SK-N-SH (cell line): Measurements from ENCODE around the gene PPIB. TPM values are rescaled to one million over a fixed set of nuclear protein-coding genes. Genes with fewer than 3 reads are reported as not detected.

Source experiments
- CTCF ChIA-PET: fragments of 300-600, 350-600 bp; formaldehyde crosslinking; extraction: SDS; loops from one replicate; lab custom pipeline; 2021; lab: Yijun Ruan, JAX
- POLR2A ChIA-PET: fragments of 350-600 bp; sonication (Branson Sonifier 250); formaldehyde crosslinking; extraction: SDS; loops from one replicate; lab custom pipeline; 2020; ENCODE audit warnings: antibody characterized with exemption, inconsistent platforms; lab: Yijun Ruan, JAX
- DNase-seq: peaks from one replicate; pipeline ENCODE4 v3.0.0; 2012
- H2AFZ ChIP-seq: fragments of 200-600 bp; sonication (generic); 2 replicates; pipeline ENCODE4 v1.8.1; 2016; ENCODE audit warnings: antibody characterized with exemption, mild to moderate bottlenecking, low read depth
- H3F3A ChIP-seq: fragments of 200-600 bp; sonication (generic); replicated peaks from 2 replicates; pipeline ENCODE3; 2016; ENCODE audit warnings: antibody characterized with exemption, mild to moderate bottlenecking; ENCODE audit not compliant: insufficient read depth
- H3K27ac ChIP-seq, 2 experiments: fragments of 200-500 bp in 1 of 2; fragments of 200-600 bp in 1 of 2; sonication (Bioruptor generic) in 1 of 2; sonication (generic), shearing (Covaris generic) in 1 of 2; 2 replicates each; pipeline versions ENCODE4 v1.5.1 to v1.6.1; 2014 to 2016; ENCODE audit warnings: low read depth in 2 of 2, inconsistent platforms in 1 of 2, low read length in 1 of 2, mild to moderate bottlenecking in 1 of 2, mixed read lengths in 1 of 2
- H3K27me3 ChIP-seq: fragments of 200-600 bp; sonication (generic), shearing (Covaris generic); 2 replicates; pipeline ENCODE4 v1.6.1; 2016; ENCODE audit warnings: mixed run types; ENCODE audit not compliant: insufficient read depth
- H3K36me3 ChIP-seq, 2 experiments: fragments of 200-500 bp in 1 of 2; fragments of 200-600 bp in 1 of 2; sonication (Bioruptor generic) in 1 of 2; sonication (generic) in 1 of 2; replicated peaks in 1 of 2; 2 replicates each; pipeline versions ENCODE3 to v1.5.1; 2014 to 2016; ENCODE audit warnings: low read length in 1 of 2, mild to moderate bottlenecking in 1 of 2; ENCODE audit not compliant: insufficient read depth in 2 of 2, control insufficient read depth in 1 of 2
- H3K4me1 ChIP-seq, 2 experiments: fragments of 200-500 bp in 1 of 2; fragments of 200-600 bp in 1 of 2; sonication (Bioruptor generic) in 1 of 2; sonication (generic), shearing (Covaris generic) in 1 of 2; 2 replicates each; pipeline versions ENCODE4 v1.5.1 to v1.6.1; 2014 to 2016; ENCODE audit warnings: low read depth in 1 of 2, low read length in 1 of 2, mixed run types in 1 of 2; ENCODE audit not compliant: insufficient read depth in 2 of 2, control insufficient read depth in 1 of 2
- H3K4me2 ChIP-seq: fragments of 200-600 bp; sonication (generic), shearing (Covaris generic); 2 replicates; pipeline ENCODE4 v1.6.1; 2017; ENCODE audit warnings: mixed run types
- H3K4me3 ChIP-seq, 2 experiments: fragments of 200-500 bp in 1 of 2; fragments of 200-600 bp in 1 of 2; sonication (Bioruptor generic) in 1 of 2; sonication (generic), shearing (Covaris generic) in 1 of 2; 2 replicates each; pipeline versions ENCODE4 v1.5.1 to v1.8.1; 2014 to 2016; ENCODE audit warnings: low read depth in 2 of 2, inconsistent platforms in 1 of 2, low read length in 1 of 2, mild to moderate bottlenecking in 1 of 2, mixed read lengths in 1 of 2, moderate library complexity in 1 of 2
- H3K79me2 ChIP-seq: fragments of 200-600 bp; sonication (generic); 2 replicates; pipeline ENCODE4 v1.8.1; 2017; ENCODE audit warnings: mild to moderate bottlenecking; ENCODE audit not compliant: insufficient read depth
- H3K9ac ChIP-seq: fragments of 200-600 bp; sonication (generic); 2 replicates; pipeline ENCODE4 v1.6.1; 2017; ENCODE audit warnings: mixed run types
- H3K9me2 ChIP-seq: fragments of 200-600 bp; sonication (generic); 2 replicates; pipeline ENCODE4 v1.6.1; 2017; ENCODE audit warnings: mixed run types
- H3K9me3 ChIP-seq: fragments of 200-600 bp; sonication (generic); 2 replicates; pipeline ENCODE4 v1.6.1; 2017; ENCODE audit warnings: mixed run types, mild to moderate bottlenecking, moderate library complexity
- H4K20me1 ChIP-seq: fragments of 200-600 bp; sonication (generic); 2 replicates; pipeline ENCODE4 v1.6.1; 2017; ENCODE audit warnings: mild to moderate bottlenecking, mixed run types; ENCODE audit not compliant: insufficient read depth
- EP300 ChIP-seq, 2 experiments: IDR thresholded peaks; 2 replicates each; pipeline versions ENCODE4 v1.4.0 to v1.6.1; 2012; ENCODE audit warnings: borderline replicate concordance in 1 of 2, low read depth in 1 of 2, low read length in 1 of 2
- GABPA ChIP-seq: IDR thresholded peaks from 2 replicates; pipeline ENCODE4 v1.4.0; 2012; ENCODE audit warnings: low read depth, mild to moderate bottlenecking
- GATA2 ChIP-seq: sonication (generic); formaldehyde crosslinking; IDR thresholded peaks from 2 replicates; pipeline ENCODE4 v1.5.0; 2020; ENCODE audit warnings: mild to moderate bottlenecking, missing genetic modification reagents
- IRF3 ChIP-seq: fragments of 150-350 bp; IDR thresholded peaks from 2 replicates; pipeline ENCODE4 v1.6.1; 2016; ENCODE audit warnings: mild to moderate bottlenecking, low read depth, low read length
- MXI1 ChIP-seq: IDR thresholded peaks from 2 replicates; pipeline ENCODE4 v1.6.1; 2012; ENCODE audit warnings: mild to moderate bottlenecking, low read depth, low read length, improper control_type of control experiment
- RFX5 ChIP-seq: IDR thresholded peaks from 2 replicates; pipeline ENCODE4 v1.6.1; 2012; ENCODE audit warnings: mild to moderate bottlenecking, improper control_type of control experiment, low read length
- RXRA ChIP-seq: IDR thresholded peaks from 2 replicates; pipeline ENCODE4 v1.4.0; 2012; ENCODE audit warnings: low read depth, mild to moderate bottlenecking, borderline replicate concordance
- SMC3 ChIP-seq: IDR thresholded peaks from 2 replicates; pipeline ENCODE4 v1.6.1; 2012; ENCODE audit warnings: low read depth, low read length, improper control_type of control experiment
- TAF1 ChIP-seq: IDR thresholded peaks from 2 replicates; pipeline ENCODE4 v1.6.1; 2012; ENCODE audit warnings: low read depth, mild to moderate bottlenecking, low read length, moderate library complexity, borderline replicate concordance
- TCF12 ChIP-seq: IDR thresholded peaks from 2 replicates; pipeline ENCODE4 v1.4.0; 2012
- TEAD4 ChIP-seq: IDR thresholded peaks from 2 replicates; pipeline ENCODE4 v1.4.0; 2012; ENCODE audit warnings: mild to moderate bottlenecking, borderline replicate concordance; ENCODE audit not compliant: insufficient read depth
- ZBTB33 ChIP-seq: IDR thresholded peaks from 2 replicates; pipeline ENCODE4 v1.4.0; 2012; ENCODE audit warnings: low read depth, borderline replicate concordance
- WGBS: methylation state at CpG from one replicate; pipeline ENCODE4 v1.1.6; 2017; ENCODE audit warnings: low lambda C conversion rate; 5-methylcytosine and 5-hydroxymethylcytosine counted together
- polyA plus RNA-seq, 3 experiments: library from polyadenylated mRNA; depleted of rRNA; stranded (reverse); fragments of >200 nt; gene quantifications; 2 replicates each; pipeline ENCODE4 v1.2.3, GENCODE V29; 2012
- TF ChIP-seq, protein P1 (sequence below): IDR thresholded peaks from 2 replicates; pipeline ENCODE4; 2012
- TF ChIP-seq, protein P2 (sequence below): IDR thresholded peaks from 2 replicates; pipeline ENCODE4 v1.4.0; 2012; ENCODE audit warnings: low read depth
- TF ChIP-seq, protein P3 (sequence below): fragments of 150-350 bp; IDR thresholded peaks from 2 replicates; pipeline ENCODE4 v1.6.1; 2017; ENCODE audit warnings: antibody characterized with exemption, low read length, low read depth, borderline replicate concordance

The PPIB gene
- polyA plus RNA-seq, 1 of the 3 experiments (the other 2 are of a cell fraction) = 1,379 TPM

- TF ChIP-seq, protein P1, sequence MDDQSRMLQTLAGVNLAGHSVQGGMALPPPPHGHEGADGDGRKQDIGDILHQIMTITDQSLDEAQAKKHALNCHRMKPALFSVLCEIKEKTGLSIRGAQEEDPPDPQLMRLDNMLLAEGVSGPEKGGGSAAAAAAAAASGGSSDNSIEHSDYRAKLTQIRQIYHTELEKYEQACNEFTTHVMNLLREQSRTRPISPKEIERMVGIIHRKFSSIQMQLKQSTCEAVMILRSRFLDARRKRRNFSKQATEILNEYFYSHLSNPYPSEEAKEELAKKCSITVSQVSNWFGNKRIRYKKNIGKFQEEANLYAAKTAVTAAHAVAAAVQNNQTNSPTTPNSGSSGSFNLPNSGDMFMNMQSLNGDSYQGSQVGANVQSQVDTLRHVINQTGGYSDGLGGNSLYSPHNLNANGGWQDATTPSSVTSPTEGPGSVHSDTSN = no peak
- TF ChIP-seq, protein P2, sequence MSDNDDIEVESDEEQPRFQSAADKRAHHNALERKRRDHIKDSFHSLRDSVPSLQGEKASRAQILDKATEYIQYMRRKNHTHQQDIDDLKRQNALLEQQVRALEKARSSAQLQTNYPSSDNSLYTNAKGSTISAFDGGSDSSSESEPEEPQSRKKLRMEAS = no peak
- no peak for TF ChIP-seq RFX5
- TF ChIP-seq GATA2 (CRISPR knock-in tag) = no peak
- no peak for TF ChIP-seq ZBTB33
Observed at GRCh38 chr15:64141798-64142512, 20.9 kb downstream of the PPIB start (continued).

GRCh38 chr15:64138331-64138941 lies 24.4 kb downstream of the PPIB start:
- ChIA-PET CTCF (interaction anchor here (0.6 kb wide), 1 partner anchor 843 kb away, joined by 3 read pairs; no protein-coding TSS in a partner anchor), POLR2A (no interaction called here)
- no peak for TF ChIP-seq TCF12
- no peak for TF ChIP-seq RXRA
- no peak for TF ChIP-seq TEAD4
- no peak for TF ChIP-seq ZBTB33
- TF ChIP-seq, protein P3, sequence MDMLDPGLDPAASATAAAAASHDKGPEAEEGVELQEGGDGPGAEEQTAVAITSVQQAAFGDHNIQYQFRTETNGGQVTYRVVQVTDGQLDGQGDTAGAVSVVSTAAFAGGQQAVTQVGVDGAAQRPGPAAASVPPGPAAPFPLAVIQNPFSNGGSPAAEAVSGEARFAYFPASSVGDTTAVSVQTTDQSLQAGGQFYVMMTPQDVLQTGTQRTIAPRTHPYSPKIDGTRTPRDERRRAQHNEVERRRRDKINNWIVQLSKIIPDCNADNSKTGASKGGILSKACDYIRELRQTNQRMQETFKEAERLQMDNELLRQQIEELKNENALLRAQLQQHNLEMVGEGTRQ = no peak
- no peak for TF ChIP-seq SMC3
- TF ChIP-seq EP300 (IDR thresholded peaks at IDR 0.05; ENCODE audit: borderline replicate concordance in 1 of 2, low read depth in 1 of 2, low read length in 1 of 2) = no peak
- TF ChIP-seq IRF3 = no peak
- no peak for TF ChIP-seq MXI1
- no peak for TF ChIP-seq TAF1
- TF ChIP-seq GABPA = no peak

More at GRCh38 chr15:64138331-64138941, 24.4 kb downstream of the PPIB start:
- no peak overlapping the region for H3K4me3 ChIP-seq
- no peaks in the 10 kb centered on the region for H4K20me1 ChIP-seq
- no peaks in the 10 kb centered on the region for H3K27me3 ChIP-seq
- no peaks in the 10 kb centered on the region for H3K9me2 ChIP-seq
- no peaks in the 10 kb centered on the region for H3F3A ChIP-seq
- no peak for DNase-seq
- 94% methylated on average over 3 of the region's 4 CpGs for WGBS
- no peak overlapping the region for H3K4me2 ChIP-seq
- H3K9ac ChIP-seq = no peak overlapping the region
- H3K27ac ChIP-seq = no peak overlapping the region
- H3K79me2 ChIP-seq = no peaks in the 10 kb centered on the region
- H3K4me1 ChIP-seq = peaks cover 0 to 4% of the 10 kb centered on the region in 2 experiments; a peak in 1 of 4 replicates
- H3K36me3 ChIP-seq = peaks cover 15 to 68% of the 10 kb centered on the region in 2 experiments
- H2AFZ ChIP-seq = no peak overlapping the region
- no peaks in the 10 kb centered on the region for H3K9me3 ChIP-seq
